ENCODE data around the gene PEX11B.

PEX11B gene

GRCh38 chr1:145871994-145872924 is 46.3 kb downstream of the PEX11B start:
- peak; percentile 59 for DNase-seq (ENCODE audit: low read depth)

- no peak for DNase-seq (ENCODE audit: low read depth)
Measured at GRCh38 chr1:145868232-145868631, 50.3 kb downstream of the PEX11B start.

GRCh38 chr1:145863282-145864018 is 55.1 kb downstream of the PEX11B start:
- DNase-seq (ENCODE audit: low read depth) = no peak
